ENCODE data around the gene MS4A10.
A peak's percentile ranks its signal among the peaks of the same experiment; 100 is the strongest.

The MS4A10 gene

GRCh38 chr11:60766547-60766946, 18.6 kb upstream of the MS4A10 start:
- DNase-seq, result no peak

- DNase-seq, result no peak
These were observed 17.7 kb upstream of the MS4A10 start for GRCh38 chr11:60767388-60767811.

- no peak for DNase-seq
These were observed 16.9 kb upstream of the MS4A10 start for GRCh38 chr11:60768202-60768601.

GRCh38 chr11:60769273-60769672, 15.9 kb upstream of the MS4A10 start:
- DNase-seq, result no peak

GRCh38 chr11:60769811-60770210, 15.3 kb upstream of the MS4A10 start:
- DNase-seq, result no peak

- no peak for DNase-seq
These were observed 14.0 kb upstream of the MS4A10 start for GRCh38 chr11:60771146-60771545.

- no peak for DNase-seq
These were observed 13.1 kb upstream of the MS4A10 start for GRCh38 chr11:60771879-60772525.

GRCh38 chr11:60772666-60773065, 12.5 kb upstream of the MS4A10 start:
- no peak for DNase-seq

- DNase-seq, result no peak
These were observed 10.4 kb upstream of the MS4A10 start for GRCh38 chr11:60774726-60775125.

GRCh38 chr11:60775420-60775961, 9.6 kb upstream of the MS4A10 start:
- peak; percentile 70 for DNase-seq

GRCh38 chr11:60776167-60776566, 9.0 kb upstream of the MS4A10 start:
- no peak for DNase-seq

GRCh38 chr11:60777106-60777505, 8.0 kb upstream of the MS4A10 start:
- no peak for DNase-seq

- DNase-seq, result no peak
These were observed 7.6 kb upstream of the MS4A10 start for GRCh38 chr11:60777572-60777971.

- DNase-seq, result no peak
These were observed 5.1 kb upstream of the MS4A10 start for GRCh38 chr11:60780065-60780464.

- no peak for DNase-seq
These were observed 4.4 kb upstream of the MS4A10 start for GRCh38 chr11:60780774-60781173.

GRCh38 chr11:60781286-60781980, 3.7 kb upstream of the MS4A10 start:
- DNase-seq, result no peak

- no peak for DNase-seq
These were observed 3.2 kb upstream of the MS4A10 start for GRCh38 chr11:60781981-60782316.

- no peak for DNase-seq
These were observed 2.6 kb upstream of the MS4A10 start for GRCh38 chr11:60782393-60783140.

GRCh38 chr11:60783141-60783484, 2.0 kb upstream of the MS4A10 start:
- DNase-seq, result no peak

- no peak for DNase-seq
These were observed 1.2 kb upstream of the MS4A10 start for GRCh38 chr11:60783911-60784310.

- no peak for DNase-seq
These were observed 751 bp downstream of the MS4A10 start for GRCh38 chr11:60785806-60786361.

- DNase-seq, result no peak
These were observed 1.9 kb downstream of the MS4A10 start for GRCh38 chr11:60786811-60787567.

Data from CD4-positive, alpha-beta T cell treated with Interleukin-4 for 4 hours (primary cell).